Measurements from ENCODE around the gene PTCH2. TPM values are rescaled to one million over a fixed set of nuclear protein-coding genes. Genes with fewer than 3 reads are reported as not detected.
A peak's percentile ranks its signal among the peaks of the same experiment; 100 is the strongest.

PTCH2 gene
- total RNA-seq, 2 donors from 2014 or later = 1.5 to 1.6 TPM

DNA sequence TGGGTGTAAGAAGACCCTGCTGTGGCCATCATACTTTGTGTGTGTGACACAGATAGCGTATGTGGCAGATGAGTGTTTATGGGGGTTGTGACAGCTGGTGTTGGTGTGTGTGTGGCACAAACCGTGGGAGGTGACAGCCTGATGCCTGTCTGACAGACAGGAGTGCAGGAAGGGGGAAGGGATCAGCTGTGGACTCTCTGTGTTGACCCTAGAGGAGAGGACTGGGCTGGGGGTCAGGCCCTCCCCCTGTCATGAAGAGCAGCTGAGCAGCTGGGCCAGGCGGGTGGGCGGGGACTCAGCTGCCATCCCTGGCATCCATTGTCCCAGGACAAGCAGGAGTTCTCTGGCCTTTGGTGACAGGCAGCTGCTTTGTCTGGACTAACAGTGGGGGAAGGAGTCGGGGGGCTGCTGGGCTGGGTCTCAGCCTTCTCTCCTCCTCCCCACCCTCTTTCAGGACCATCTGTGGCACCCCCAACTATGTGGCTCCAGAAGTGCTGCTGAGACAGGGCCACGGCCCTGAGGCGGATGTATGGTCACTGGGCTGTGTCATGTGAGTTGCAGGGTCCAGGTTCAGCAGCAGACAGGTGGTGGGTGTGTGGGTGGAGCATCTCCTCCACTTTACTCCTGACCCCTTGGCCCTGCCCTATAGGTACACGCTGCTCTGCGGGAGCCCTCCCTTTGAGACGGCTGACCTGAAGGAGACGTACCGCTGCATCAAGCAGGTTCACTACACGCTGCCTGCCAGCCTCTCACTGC, 40.6 kb downstream of the PTCH2 start:
- Histone ChIP-seq H3K27ac (ENCODE audit: low read depth, low read length) (peak overlapping the region; percentile 85), H3K4me1 (ENCODE audit: control insufficient read depth, insufficient read depth, low read length) (peaks cover 14% of the 10 kb centered on the region), H3K27me3 (ENCODE audit: control insufficient read depth, insufficient read depth, low read length, poor library complexity, severe bottlenecking) (no peaks in the 10 kb centered on the region), H3K4me3 (ENCODE audit: low read length) (peak overlapping the region; percentile 83), H3K36me3 (ENCODE audit: control insufficient read depth, insufficient read depth, low read length) (peaks cover 27% of the 10 kb centered on the region), H3K9me3 (ENCODE audit: control insufficient read depth, low read length) (no peaks in the 10 kb centered on the region), H3K9ac (ENCODE audit: extremely low read depth, low read length, poor library complexity, severe bottlenecking) (no peak overlapping the region)
- Mint-ChIP-seq H3K9me3 (no peaks in the 10 kb centered on the region), H3K4me3 (no peak overlapping the region), H3K36me3 (ENCODE audit: low read depth) (peaks cover 9% of the 10 kb centered on the region), H3K27me3 (ENCODE audit: insufficient read depth) (peaks cover 2% of the 10 kb centered on the region), H3K4me1 (peaks cover 28% of the 10 kb centered on the region), H3K27ac (peak overlapping the region; percentile 1)
- DNase-seq = peak; percentile 51
- WGBS, 2 experiments (ENCODE audit: insufficient coverage in 1 of 2, insufficient read length in 1 of 2) = 85 to 90% methylated on average over 6 to 13 of the region's 13 CpGs
- TF ChIP-seq, protein P1, sequence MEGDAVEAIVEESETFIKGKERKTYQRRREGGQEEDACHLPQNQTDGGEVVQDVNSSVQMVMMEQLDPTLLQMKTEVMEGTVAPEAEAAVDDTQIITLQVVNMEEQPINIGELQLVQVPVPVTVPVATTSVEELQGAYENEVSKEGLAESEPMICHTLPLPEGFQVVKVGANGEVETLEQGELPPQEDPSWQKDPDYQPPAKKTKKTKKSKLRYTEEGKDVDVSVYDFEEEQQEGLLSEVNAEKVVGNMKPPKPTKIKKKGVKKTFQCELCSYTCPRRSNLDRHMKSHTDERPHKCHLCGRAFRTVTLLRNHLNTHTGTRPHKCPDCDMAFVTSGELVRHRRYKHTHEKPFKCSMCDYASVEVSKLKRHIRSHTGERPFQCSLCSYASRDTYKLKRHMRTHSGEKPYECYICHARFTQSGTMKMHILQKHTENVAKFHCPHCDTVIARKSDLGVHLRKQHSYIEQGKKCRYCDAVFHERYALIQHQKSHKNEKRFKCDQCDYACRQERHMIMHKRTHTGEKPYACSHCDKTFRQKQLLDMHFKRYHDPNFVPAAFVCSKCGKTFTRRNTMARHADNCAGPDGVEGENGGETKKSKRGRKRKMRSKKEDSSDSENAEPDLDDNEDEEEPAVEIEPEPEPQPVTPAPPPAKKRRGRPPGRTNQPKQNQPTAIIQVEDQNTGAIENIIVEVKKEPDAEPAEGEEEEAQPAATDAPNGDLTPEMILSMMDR (conservative IDR thresholded peaks at IDR 0.05) = no peak

- TF ChIP-seq, protein P1 (conservative IDR thresholded peaks at IDR 0.05) = no peak
- H3K36me3 Mint-ChIP-seq (ENCODE audit: low read depth) = peaks cover 7% of the 10 kb centered on the region
- H3K9me3 ChIP-seq (ENCODE audit: control insufficient read depth, low read length) = no peaks in the 10 kb centered on the region
- 78 to 87% methylated on average over 9 to 13 of the region's 13 CpGs for WGBS, 2 experiments (ENCODE audit: insufficient coverage in 1 of 2, insufficient read length in 1 of 2)
- H3K27me3 Mint-ChIP-seq (ENCODE audit: insufficient read depth) = peaks cover 2% of the 10 kb centered on the region
- H3K27ac Mint-ChIP-seq = no peak overlapping the region
- H3K36me3 ChIP-seq (ENCODE audit: control insufficient read depth, insufficient read depth, low read length) = peaks cover 23% of the 10 kb centered on the region
- H3K4me3 Mint-ChIP-seq = peak overlapping the region; percentile 75
- no peaks in the 10 kb centered on the region for H3K27me3 ChIP-seq (ENCODE audit: control insufficient read depth, insufficient read depth, low read length, poor library complexity, severe bottlenecking)
- no peak overlapping the region for H3K9ac ChIP-seq (ENCODE audit: extremely low read depth, low read length, poor library complexity, severe bottlenecking)
- peaks cover 8% of the 10 kb centered on the region for H3K4me1 ChIP-seq (ENCODE audit: control insufficient read depth, insufficient read depth, low read length)
- H3K27ac ChIP-seq (ENCODE audit: low read depth, low read length) = peak overlapping the region; percentile 85
- no peak for DNase-seq
- peak overlapping the region; percentile 83 for H3K4me3 ChIP-seq (ENCODE audit: low read length)
- peaks cover 21% of the 10 kb centered on the region for H3K4me1 Mint-ChIP-seq
- H3K9me3 Mint-ChIP-seq = no peaks in the 10 kb centered on the region
These were observed 41.4 kb downstream of the PTCH2 start for GRCh38 chr1:44801491-44802305.

- H3K27ac ChIP-seq (ENCODE audit: low read depth, low read length) = peak within 1 kb of the TSS; percentile 99
- peaks cover 20% of the 10 kb centered on the region for H3K36me3 ChIP-seq (ENCODE audit: control insufficient read depth, insufficient read depth, low read length)
- H3K4me1 Mint-ChIP-seq = peaks cover 21% of the 10 kb centered on the region
- H3K9me3 ChIP-seq (ENCODE audit: control insufficient read depth, low read length) = no peaks in the 10 kb centered on the region
- WGBS, 2 experiments (ENCODE audit: insufficient coverage in 1 of 2, insufficient read length in 1 of 2) = 0 to 1% methylated on average over 20 to 79 of the region's 79 CpGs
- H3K27me3 Mint-ChIP-seq (ENCODE audit: insufficient read depth) = peaks cover 2% of the 10 kb centered on the region
- H3K4me3 Mint-ChIP-seq = peak within 1 kb of the TSS; percentile 75
- H3K27me3 ChIP-seq (ENCODE audit: control insufficient read depth, insufficient read depth, low read length, poor library complexity, severe bottlenecking) = no peaks in the 10 kb centered on the region
- TF ChIP-seq, protein P1 (conservative IDR thresholded peaks at IDR 0.05) = peak; percentile 96
- H3K27ac Mint-ChIP-seq = peak within 1 kb of the TSS; percentile 99
- no peaks in the 10 kb centered on the region for H3K9me3 Mint-ChIP-seq
- peak within 1 kb of the TSS; percentile 66 for H3K9ac ChIP-seq (ENCODE audit: extremely low read depth, low read length, poor library complexity, severe bottlenecking)
- peak within 1 kb of the TSS; percentile 83 for H3K4me3 ChIP-seq (ENCODE audit: low read length)
- DNase-seq = peak; percentile 99
- peaks cover 5% of the 10 kb centered on the region for H3K4me1 ChIP-seq (ENCODE audit: control insufficient read depth, insufficient read depth, low read length)
- H3K36me3 Mint-ChIP-seq (ENCODE audit: low read depth) = peaks cover 4% of the 10 kb centered on the region
These were observed 43.1 kb downstream of the PTCH2 start, which contains the start of gene PLK3 for GRCh38 chr1:44799770-44800584. TSS of gene PLK3 (plus strand) at chr1:44800377. CDS start at chr1:44800464, 87 bp downstream.

Measured in endodermal cell (in vitro differentiated cells).